ENCODE measurements around the gene RNF217. TPM values are rescaled to one million over a fixed set of nuclear protein-coding genes. Genes with fewer than 3 reads are reported as not detected.

The RNF217 gene
- total and polyA plus RNA-seq, 2 donors from 2014 or later: 3.1 to 18.7 TPM

DNA sequence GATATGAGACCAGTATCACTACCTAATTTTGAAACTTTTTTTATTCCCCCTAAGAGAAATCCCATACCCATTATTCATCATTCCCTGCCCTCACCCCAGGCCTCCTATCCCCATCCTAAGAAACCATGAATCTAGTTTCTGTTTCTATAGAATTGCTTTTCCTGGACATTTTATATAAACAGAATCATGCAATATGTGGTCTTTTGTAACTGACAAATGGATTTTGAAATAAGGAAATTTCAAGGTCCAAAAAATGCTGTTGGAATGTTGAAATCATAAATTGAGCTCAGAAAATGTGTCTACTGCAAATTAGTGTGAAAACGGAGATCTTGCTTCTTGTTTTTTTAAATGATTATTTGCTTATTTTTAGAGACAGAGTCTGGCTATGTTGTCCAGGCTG lies 25.1 kb downstream of the RNF217 start:
- Histone ChIP-seq H3K9me3 (ENCODE audit: control insufficient read depth in 2 of 3, insufficient read depth in 1 of 3, low read length in 3 of 3) (no peaks in the 10 kb centered on the region), H3K9ac (ENCODE audit: low read length in 3 of 3) (no peak overlapping the region), H3K27me3 (ENCODE audit: control insufficient read depth, insufficient read depth, low read length) (no peaks in the 10 kb centered on the region), H3K36me3 (ENCODE audit: control insufficient read depth in 2 of 3, insufficient read depth in 3 of 3, low read length in 3 of 3) (no peaks in the 10 kb centered on the region), H3K4me1 (ENCODE audit: control insufficient read depth in 2 of 3, insufficient read depth in 2 of 3, low read depth in 1 of 3, low read length in 3 of 3) (no peaks in the 10 kb centered on the region), H3K27ac (ENCODE audit: low read depth in 2 of 2, low read length in 2 of 2) (no peak overlapping the region), H3K4me3 (ENCODE audit: low read length in 3 of 3) (no peak overlapping the region)
- intact Hi-C loops (cut with DNase I): no loop called here
- TF ChIP-seq, protein P1, sequence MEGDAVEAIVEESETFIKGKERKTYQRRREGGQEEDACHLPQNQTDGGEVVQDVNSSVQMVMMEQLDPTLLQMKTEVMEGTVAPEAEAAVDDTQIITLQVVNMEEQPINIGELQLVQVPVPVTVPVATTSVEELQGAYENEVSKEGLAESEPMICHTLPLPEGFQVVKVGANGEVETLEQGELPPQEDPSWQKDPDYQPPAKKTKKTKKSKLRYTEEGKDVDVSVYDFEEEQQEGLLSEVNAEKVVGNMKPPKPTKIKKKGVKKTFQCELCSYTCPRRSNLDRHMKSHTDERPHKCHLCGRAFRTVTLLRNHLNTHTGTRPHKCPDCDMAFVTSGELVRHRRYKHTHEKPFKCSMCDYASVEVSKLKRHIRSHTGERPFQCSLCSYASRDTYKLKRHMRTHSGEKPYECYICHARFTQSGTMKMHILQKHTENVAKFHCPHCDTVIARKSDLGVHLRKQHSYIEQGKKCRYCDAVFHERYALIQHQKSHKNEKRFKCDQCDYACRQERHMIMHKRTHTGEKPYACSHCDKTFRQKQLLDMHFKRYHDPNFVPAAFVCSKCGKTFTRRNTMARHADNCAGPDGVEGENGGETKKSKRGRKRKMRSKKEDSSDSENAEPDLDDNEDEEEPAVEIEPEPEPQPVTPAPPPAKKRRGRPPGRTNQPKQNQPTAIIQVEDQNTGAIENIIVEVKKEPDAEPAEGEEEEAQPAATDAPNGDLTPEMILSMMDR (IDR thresholded peaks at IDR 0.05; ENCODE audit: borderline replicate concordance, extremely low read depth, insufficient read depth): no peak
- no peak for FAIRE-seq
- DNase-seq: no peak

DNA sequence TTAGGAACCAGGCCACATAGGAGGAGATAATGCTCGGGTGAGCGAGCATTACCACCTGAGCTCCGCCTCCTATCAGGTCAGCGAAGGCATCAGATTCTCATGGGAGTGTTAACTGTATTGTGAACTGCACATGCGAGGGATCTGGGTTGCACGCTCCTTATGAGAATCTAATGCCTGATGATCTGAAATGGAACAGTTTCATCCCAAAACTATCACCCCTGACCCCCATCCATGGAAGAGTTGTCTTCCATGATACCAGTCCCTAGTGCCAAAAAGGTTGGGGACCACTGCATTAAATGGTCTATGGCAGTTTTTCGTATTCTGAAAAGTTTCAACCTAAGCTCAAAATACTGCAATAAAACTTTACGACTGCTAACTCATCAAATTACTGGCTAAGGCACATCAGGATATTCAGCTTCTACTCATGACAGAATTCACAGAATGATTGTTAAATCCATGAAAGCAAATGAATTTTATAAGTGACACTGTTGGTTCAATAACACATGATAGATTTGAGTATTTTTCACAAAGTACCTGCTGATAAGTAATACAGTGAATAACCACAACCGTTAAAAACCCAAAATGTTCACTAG lies 25.9 kb downstream of the RNF217 start:
- FAIRE-seq: no peak
- no peak overlapping the region for H3K9ac ChIP-seq (ENCODE audit: low read length in 3 of 3)
- intact Hi-C loops (cut with DNase I): no loop called here

DNA sequence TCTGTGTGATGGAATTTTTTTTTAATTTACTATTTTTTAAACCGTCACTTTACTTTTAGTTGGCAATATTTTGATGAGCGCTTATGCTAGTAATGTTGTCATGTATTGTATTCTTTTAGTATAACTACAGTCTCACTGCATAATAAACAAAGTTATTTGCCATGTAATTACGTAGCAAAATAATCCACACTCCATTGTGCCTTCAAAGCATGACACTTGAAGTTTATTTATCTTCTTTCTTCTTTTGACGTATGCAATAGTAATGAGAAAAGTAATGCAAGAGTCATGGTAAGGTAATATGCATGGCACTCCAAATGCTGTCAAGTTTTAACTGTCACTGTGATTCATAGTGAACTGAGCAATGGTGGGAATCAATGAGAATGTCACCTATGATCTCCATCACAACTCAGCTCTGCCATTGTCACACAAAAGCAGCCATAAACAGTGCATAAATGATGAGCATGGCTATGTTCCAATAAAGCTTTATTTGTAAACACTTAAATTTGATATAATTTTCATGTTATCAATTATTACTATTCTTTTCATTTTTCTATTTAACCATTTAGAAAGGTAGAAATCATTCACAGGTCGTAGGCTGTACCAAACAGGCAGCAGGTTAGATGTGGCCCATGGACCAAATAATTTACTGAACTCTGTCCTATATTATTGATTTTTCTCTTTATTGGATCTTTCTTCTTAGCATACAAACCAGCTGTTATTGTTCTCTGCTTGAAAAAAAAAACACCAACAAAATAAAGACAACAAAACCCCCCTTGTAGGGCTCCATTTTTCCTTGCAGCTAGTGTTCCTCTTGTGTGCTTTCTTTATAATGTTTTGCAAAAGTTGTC lies 27.1 kb downstream of the RNF217 start:
- no peaks in the 10 kb centered on the region for H3K36me3 ChIP-seq (ENCODE audit: control insufficient read depth in 2 of 3, insufficient read depth in 3 of 3, low read length in 3 of 3)
- H3K4me3 ChIP-seq (ENCODE audit: low read length in 3 of 3): no peak overlapping the region
- no peak for DNase-seq
- FAIRE-seq: no peak
- no peaks in the 10 kb centered on the region for H3K9me3 ChIP-seq (ENCODE audit: control insufficient read depth in 2 of 3, insufficient read depth in 1 of 3, low read length in 3 of 3)
- H3K27me3 ChIP-seq (ENCODE audit: control insufficient read depth, insufficient read depth, low read length): no peaks in the 10 kb centered on the region
- no peak overlapping the region for H3K9ac ChIP-seq (ENCODE audit: low read length in 3 of 3)
- TF ChIP-seq, protein P1 (IDR thresholded peaks at IDR 0.05; ENCODE audit: borderline replicate concordance, extremely low read depth, insufficient read depth): no peak
- H3K27ac ChIP-seq (ENCODE audit: low read depth in 2 of 2, low read length in 2 of 2): no peak overlapping the region
- intact Hi-C loops (cut with DNase I): no loop called here
- H3K4me1 ChIP-seq (ENCODE audit: control insufficient read depth in 2 of 3, insufficient read depth in 2 of 3, low read depth in 1 of 3, low read length in 3 of 3): no peaks in the 10 kb centered on the region

More for the DNA sequence above, 25.9 kb downstream of the RNF217 start:
- Histone ChIP-seq H3K27ac (ENCODE audit: low read depth in 2 of 2, low read length in 2 of 2) (no peak overlapping the region), H3K27me3 (ENCODE audit: control insufficient read depth, insufficient read depth, low read length) (no peaks in the 10 kb centered on the region), H3K4me1 (ENCODE audit: control insufficient read depth in 2 of 3, insufficient read depth in 2 of 3, low read depth in 1 of 3, low read length in 3 of 3) (no peaks in the 10 kb centered on the region), H3K4me3 (ENCODE audit: low read length in 3 of 3) (no peak overlapping the region), H3K9me3 (ENCODE audit: control insufficient read depth in 2 of 3, insufficient read depth in 1 of 3, low read length in 3 of 3) (no peaks in the 10 kb centered on the region), H3K36me3 (ENCODE audit: control insufficient read depth in 2 of 3, insufficient read depth in 3 of 3, low read length in 3 of 3) (no peaks in the 10 kb centered on the region)
- TF ChIP-seq, protein P1 (IDR thresholded peaks at IDR 0.05; ENCODE audit: borderline replicate concordance, extremely low read depth, insufficient read depth): no peak
- DNase-seq: no peak

Data from kidney (tissue), 14 donors.